LHCN-M2 (cell line): ENCODE measurements around the gene CXCL5. TPM values are rescaled to one million over a fixed set of nuclear protein-coding genes. Genes with fewer than 3 reads are reported as not detected.
"Not testable (repeated sequence)": the region's sequence is repeated elsewhere in the genome, so short reads cannot be mapped to it uniquely, and the experiment has no call there.

ENCODE experiments used
- DNase-seq: peaks from one replicate; pipeline ENCODE4 v3.0.0-alpha.2; 2012; ENCODE audit warnings: low read depth
- total RNA-seq: library from RNA; depleted of rRNA; stranded (reverse); fragments of >200 nt; gene quantifications from 2 replicates; pipeline ENCODE4 v1.2.3, GENCODE V29; 2014; rRNA removed

The CXCL5 gene
- total RNA-seq, 1 experiment from 2014 or later = not detected

GRCh38 chr4:73970945-73971344, 27.5 kb downstream of the CXCL5 start:
- DNase-seq = no peak

GRCh38 chr4:73970011-73970410, 28.5 kb downstream of the CXCL5 start:
- no peak for DNase-seq

GRCh38 chr4:73967866-73968265, 30.6 kb downstream of the CXCL5 start:
- no peak for DNase-seq

GRCh38 chr4:73964862-73965611, 33.4 kb downstream of the CXCL5 start:
- DNase-seq = no peak

- DNase-seq = no peak
These were observed 35.8 kb downstream of the CXCL5 start for GRCh38 chr4:73962724-73963123.

GRCh38 chr4:73959041-73959440, 39.4 kb downstream of the CXCL5 start:
- DNase-seq = not testable (repeated sequence)

- no peak for DNase-seq
These were observed 46.1 kb downstream of the CXCL5 start for GRCh38 chr4:73952352-73952751.

GRCh38 chr4:73950376-73950920, 48.0 kb downstream of the CXCL5 start:
- DNase-seq = not testable (repeated sequence)

- no peak for DNase-seq
These were observed 49.3 kb downstream of the CXCL5 start for GRCh38 chr4:73948990-73949706.

GRCh38 chr4:73948291-73948690, 50.2 kb downstream of the CXCL5 start:
- no peak for DNase-seq

GRCh38 chr4:73947239-73947985, 51.1 kb downstream of the CXCL5 start:
- no peak for DNase-seq

GRCh38 chr4:73945674-73946449, 52.6 kb downstream of the CXCL5 start:
- DNase-seq = no peak

Other genes starting within 250 kb of the CXCL5 start
- 0.34 and 0.58 TPM in 2 replicates for gene CXCL6, start 162.0 kb downstream of the CXCL5 start, total RNA-seq
- gene PF4V1, start 145.4 kb downstream of the CXCL5 start, total RNA-seq = not detected in 2 replicates
- gene CXCL1, start 129.3 kb downstream of the CXCL5 start, total RNA-seq = 2.0 and 2.9 TPM in 2 replicates
- gene PF4, start 16.6 kb downstream of the CXCL5 start, total RNA-seq = not detected in 2 replicates
- gene PPBP, start 10.5 kb downstream of the CXCL5 start, total RNA-seq = 0.64 TPM in 1 of 2 replicates, not detected in the other
- gene CXCL3, start 40.0 kb upstream of the CXCL5 start, total RNA-seq = 8.7 and 16.0 TPM in 2 replicates
- 7.3 and 9.9 TPM in 2 replicates for gene CXCL2, start 100.5 kb upstream of the CXCL5 start, total RNA-seq
- 11.1 and 19.7 TPM in 2 replicates for gene MTHFD2L, start 159.4 kb upstream of the CXCL5 start, total RNA-seq